Fibroblast of lung (primary cell): ENCODE data around the gene PSMA5. TPM values are rescaled to one million over a fixed set of nuclear protein-coding genes. Genes with fewer than 3 reads are reported as not detected.

Experiments
- DNase-seq, 2 donors: peaks; one replicate each; pipeline versions ENCODE4 v3.0.0 to v3.0.0-alpha.2; 2010; ENCODE audit warnings: low read depth in 2 of 2
- H2AFZ ChIP-seq: 2 replicates; pipeline ENCODE4 v1.5.1; 2012; ENCODE audit warnings: low read length, control low read depth, inconsistent platforms
- H3K27ac ChIP-seq: 2 replicates; pipeline ENCODE4 v1.5.1; 2011; ENCODE audit warnings: low read length, control low read depth; ENCODE audit not compliant: insufficient read depth
- H3K27me3 ChIP-seq: 2 replicates; pipeline ENCODE4 v1.5.1; 2011; ENCODE audit warnings: mild to moderate bottlenecking, low read length; ENCODE audit not compliant: control insufficient read depth, insufficient read depth
- H3K36me3 ChIP-seq: 2 replicates; pipeline ENCODE4 v1.5.1; 2011; ENCODE audit warnings: low read length; ENCODE audit not compliant: control insufficient read depth, insufficient read depth
- H3K4me1 ChIP-seq: 2 replicates; pipeline ENCODE4 v1.5.1; 2011; ENCODE audit warnings: low read length; ENCODE audit not compliant: control insufficient read depth, insufficient read depth; ENCODE audit errors: extremely low read depth
- H3K4me2 ChIP-seq: 2 replicates; pipeline ENCODE4 v1.5.1; 2011; ENCODE audit warnings: low read length, control low read depth; ENCODE audit not compliant: insufficient read depth; ENCODE audit errors: extremely low read depth
- H3K4me3 ChIP-seq, 4 experiments: fragments of 200-600 bp in 1 of 4; sonication (generic) in 1 of 4; replicated peaks in 1 of 4; 2 replicates each; pipeline ENCODE4 v1.5.1; 2011 to 2016; ENCODE audit warnings: low read length in 4 of 4, low read depth in 3 of 4, mild to moderate bottlenecking in 3 of 4, control low read depth in 2 of 4, inconsistent platforms in 1 of 4, mixed read lengths in 1 of 4; ENCODE audit not compliant: insufficient read depth in 1 of 4; ENCODE audit errors: control extremely low read depth in 1 of 4
- H3K79me2 ChIP-seq: 2 replicates; pipeline ENCODE4 v1.5.1; 2012; ENCODE audit warnings: mild to moderate bottlenecking, low read length, inconsistent platforms; ENCODE audit not compliant: control insufficient read depth, insufficient read depth
- H3K9ac ChIP-seq: 2 replicates; pipeline ENCODE4 v1.5.1; 2011; ENCODE audit warnings: mild to moderate bottlenecking, low read length, control low read depth; ENCODE audit not compliant: insufficient read depth
- H3K9me3 ChIP-seq: 2 replicates; pipeline ENCODE4 v1.5.1; 2012; ENCODE audit warnings: low read depth, low read length; ENCODE audit not compliant: control insufficient read depth, insufficient read depth
- H4K20me1 ChIP-seq: 2 replicates; pipeline ENCODE4 v1.5.1; 2011; ENCODE audit warnings: low read length; ENCODE audit not compliant: control insufficient read depth, insufficient read depth; ENCODE audit errors: extremely low read depth
- CTCF ChIP-seq, 2 donors: IDR thresholded peaks in 1 of 2; conservative IDR thresholded peaks in 1 of 2; 1 replicate in 1 of 2; 2 replicates in 1 of 2; pipeline ENCODE4 v1.5.1; 2011 to 2012; ENCODE audit warnings: low read length in 2 of 2, control low read depth in 1 of 2, inconsistent platforms in 1 of 2, low read depth in 1 of 2, mild to moderate bottlenecking in 1 of 2
- EZH2 ChIP-seq: IDR thresholded peaks from 2 replicates; pipeline ENCODE4 v1.5.1; 2012; ENCODE audit warnings: low read length, control low read depth, mild to moderate bottlenecking; ENCODE audit errors: missing control alignments
- polyA plus RNA-seq, 2 donors: library from polyadenylated mRNA; depleted of rRNA in 1 of 2; stranded (reverse) in 1 of 2; unstranded in 1 of 2; fragments of >200 nt; gene quantifications; 2 replicates each; pipeline ENCODE4 v1.2.1, GENCODE V29; 2011 to 2012; ENCODE audit warnings: missing spikeins in 1 of 2
- total RNA-seq: library from RNA; depleted of rRNA; stranded (reverse); fragments of >200 nt; gene quantifications from 2 replicates; pipeline ENCODE4 v1.2.1, GENCODE V29; 2014

PSMA5 gene
- total and polyA plus RNA-seq, 2 donors (not counting 1 experiment from before 2014, with no cell fraction given): 41.0 to 145 TPM

- Histone ChIP-seq H3K79me2 (no peaks in the 10 kb centered on the region), H3K9me3 (no peaks in the 10 kb centered on the region), H3K27me3 (no peaks in the 10 kb centered on the region), H3K27ac (no peak overlapping the region), H3K4me2 (no peak overlapping the region), H3K36me3 (no peaks in the 10 kb centered on the region), H2AFZ (no peak overlapping the region), H3K4me1 (no peaks in the 10 kb centered on the region), H4K20me1 (no peaks in the 10 kb centered on the region), H3K4me3 (no peak overlapping the region), H3K9ac (no peak overlapping the region)
- DNase-seq: no peak
- TF ChIP-seq CTCF (conservative IDR thresholded peaks at IDR 0.05 in 1 of 2, IDR thresholded peaks at IDR 0.05 in 1 of 2; ENCODE audit: low read depth in 1 of 2, low read length in 2 of 2): no peak
- TF ChIP-seq EZH2: no peak
These were observed 76.1 kb downstream of the PSMA5 start for GRCh38 chr1:109350182-109350581.

Other genes starting within 250 kb of the PSMA5 start
- gene SARS1, start 212.5 kb downstream of the PSMA5 start, total RNA-seq: 429 and 437 TPM in 2 replicates
- gene SARS1, start 212.5 kb downstream of the PSMA5 start, polyA plus RNA-seq: 229 and 237 TPM in 2 replicates
- 3.1 and 3.5 TPM in 2 replicates for gene CELSR2, start 176.9 kb downstream of the PSMA5 start, total RNA-seq
- 0.67 and 1.2 TPM in 2 replicates for gene CELSR2, start 176.9 kb downstream of the PSMA5 start, polyA plus RNA-seq
- 4.1 and 8.3 TPM in 2 replicates for gene PSRC1, start 143.3 kb downstream of the PSMA5 start, total RNA-seq
- gene PSRC1, start 143.3 kb downstream of the PSMA5 start, polyA plus RNA-seq: 9.9 and 18.5 TPM in 2 replicates
- not detected in 2 replicates for gene MYBPHL, start 119.4 kb downstream of the PSMA5 start, total RNA-seq
- not detected in 2 replicates for gene MYBPHL, start 119.4 kb downstream of the PSMA5 start, polyA plus RNA-seq
- 12.8 and 37.5 TPM in 2 replicates for gene SORT1, start 28.5 kb downstream of the PSMA5 start, total RNA-seq
- gene SORT1, start 28.5 kb downstream of the PSMA5 start, polyA plus RNA-seq: 17.0 and 27.5 TPM in 2 replicates
- gene SYPL2, start 40.1 kb upstream of the PSMA5 start, total RNA-seq: 0.26 and 1.7 TPM in 2 replicates
- gene SYPL2, start 40.1 kb upstream of the PSMA5 start, polyA plus RNA-seq: 1.8 and 1.9 TPM in 2 replicates
- gene ATXN7L2, start 57.5 kb upstream of the PSMA5 start, total RNA-seq: 1.5 and 2.0 TPM in 2 replicates
- 0.86 and 1.6 TPM in 2 replicates for gene ATXN7L2, start 57.5 kb upstream of the PSMA5 start, polyA plus RNA-seq
- 5.1 and 6.6 TPM in 2 replicates for gene CYB561D1, start 67.6 kb upstream of the PSMA5 start, total RNA-seq
- 4.7 and 5.1 TPM in 2 replicates for gene CYB561D1, start 67.6 kb upstream of the PSMA5 start, polyA plus RNA-seq
- 1.8 and 2.5 TPM in 2 replicates for gene AMIGO1, start 83.3 kb upstream of the PSMA5 start, total RNA-seq
- 0.40 and 0.57 TPM in 2 replicates for gene AMIGO1, start 83.3 kb upstream of the PSMA5 start, polyA plus RNA-seq
- gene GPR61, start 113.4 kb upstream of the PSMA5 start, total RNA-seq: 0.26 TPM in 1 of 2 replicates, not detected in the other
- 0.01 TPM in 1 of 2 replicates, not detected in the other for gene GPR61, start 113.4 kb upstream of the PSMA5 start, polyA plus RNA-seq
- gene GNAI3, start 122.2 kb upstream of the PSMA5 start, total RNA-seq: 10.3 and 11.4 TPM in 2 replicates
- gene GNAI3, start 122.2 kb upstream of the PSMA5 start, polyA plus RNA-seq: 12.9 and 14.4 TPM in 2 replicates
- under 0.01 and 0.17 TPM in 2 replicates for gene GNAT2, start 193.2 kb upstream of the PSMA5 start, total RNA-seq
- 0.22 and 0.35 TPM in 2 replicates for gene GNAT2, start 193.2 kb upstream of the PSMA5 start, polyA plus RNA-seq
- gene AMPD2, start 193.4 kb upstream of the PSMA5 start, total RNA-seq: 40.6 and 51.9 TPM in 2 replicates
- gene AMPD2, start 193.4 kb upstream of the PSMA5 start, polyA plus RNA-seq: 23.0 and 31.1 TPM in 2 replicates
- gene GSTM4, start 229.7 kb upstream of the PSMA5 start, total RNA-seq: 10.5 and 17.7 TPM in 2 replicates
- gene GSTM4, start 229.7 kb upstream of the PSMA5 start, polyA plus RNA-seq: 30.5 and 30.8 TPM in 2 replicates
- 21.1 and 28.2 TPM in 2 replicates for gene GSTM2, start 241.6 kb upstream of the PSMA5 start, total RNA-seq
- gene GSTM2, start 241.6 kb upstream of the PSMA5 start, polyA plus RNA-seq: 67.7 and 71.1 TPM in 2 replicates